MM.1S (cell line): ENCODE results near the gene DLL3.

Experiments used
- CTCF ChIP-seq: fragments of 300-600 bp; sonication (generic); IDR thresholded peaks from 2 replicates; pipeline ENCODE4 v1.5.1; 2016; ENCODE audit warnings: antibody characterized with exemption, low read length, mixed read lengths
- EZH2 ChIP-seq: fragments of 300-600 bp; sonication (generic); optimal IDR thresholded peaks from 2 replicates; pipeline ENCODE3; 2017; ENCODE audit warnings: low read depth, mild to moderate bottlenecking, antibody characterized with exemption, low read length, mixed read lengths
- EZH2phosphoT487 ChIP-seq: fragments of 300-600 bp; sonication (generic); IDR thresholded peaks from 2 replicates; pipeline ENCODE4 v1.6.1; 2018; ENCODE audit warnings: antibody characterized with exemption, low read length

DNA sequence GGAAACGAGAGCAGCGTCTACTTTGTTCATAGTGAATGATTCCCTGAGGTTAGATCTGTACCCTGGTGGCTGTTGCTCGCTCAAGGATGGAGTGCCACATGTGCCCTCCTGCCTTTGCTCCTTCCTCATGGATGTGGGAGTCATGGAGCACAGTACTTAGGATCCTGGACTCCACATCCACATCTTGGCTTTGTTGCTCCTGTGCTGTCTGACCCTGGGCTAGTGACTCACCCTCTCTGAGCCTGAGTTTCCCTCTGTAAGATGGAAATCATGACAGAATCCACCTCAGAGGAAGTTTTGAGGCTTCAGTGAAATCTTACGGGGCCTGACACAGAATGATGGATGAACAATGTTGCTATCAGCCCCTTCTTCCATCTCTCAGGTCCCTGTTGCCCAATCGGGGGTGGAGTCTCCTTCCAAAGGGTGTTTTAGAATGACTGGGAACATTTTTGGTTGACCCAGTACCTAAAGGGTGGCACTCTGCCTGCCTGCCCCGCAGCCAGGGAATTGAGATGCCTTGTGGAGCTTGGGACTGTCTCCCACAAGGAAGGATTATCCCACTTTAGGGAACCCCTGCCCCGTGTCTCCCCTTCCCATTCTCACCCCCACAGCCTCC, 27.9 kb upstream of the DLL3 start:
- TF ChIP-seq EZH2 = no peak
- no peak for TF ChIP-seq CTCF
- TF ChIP-seq EZH2phosphoT487 = no peak
